ENCODE data around the gene HTT. TPM values are rescaled to one million over a fixed set of nuclear protein-coding genes. Genes with fewer than 3 reads are reported as not detected.

HTT gene
- total RNA-seq, 5 donors from 2014 or later (not counting 1 experiment from before 2014, with no cell fraction given), result 60.3 to 97.1 (median 71.4) TPM

GRCh38 chr4:3106339-3107186 lies 32.1 kb downstream of the HTT start:
- POLR2A ChIA-PET, result no interaction called here
- CTCF ChIA-PET, result interaction anchor here (1.2 to 2.0 kb wide), 3 partner anchors 26 to 774 kb away, joined by 4 to 9 read pairs (median 7); no protein-coding TSS in a partner anchor
- H3K27me3 ChIP-seq (replicated peaks in 1 of 2; ENCODE audit: control insufficient read depth in 2 of 2, extremely low read depth in 1 of 2, insufficient read depth in 2 of 2, low read length in 1 of 2), result no peaks in the 10 kb centered on the region
- H3K27ac Mint-ChIP-seq, result peak overlapping the region; percentile 4 to 52
- peaks cover 7 to 11% (median 9%) of the 10 kb centered on the region in 3 donors for H3K4me1 Mint-ChIP-seq
- WGBS (ENCODE audit: insufficient coverage), result no CpG with 5 or more reads among the region's 7 CpGs
- no peaks in the 10 kb centered on the region for H3K27me3 Mint-ChIP-seq
- H3K9me3 Mint-ChIP-seq, result no peaks in the 10 kb centered on the region
- H3K4me1 ChIP-seq (ENCODE audit: control insufficient read depth in 1 of 2, extremely low read depth in 1 of 2, insufficient read depth in 2 of 2, low read length in 2 of 2), result peaks cover 0 to 5% of the 10 kb centered on the region in 2 experiments
- no peak overlapping the region for H3K4me3 ChIP-seq (ENCODE audit: control insufficient read depth in 1 of 2, extremely low read depth in 1 of 2, low read length in 1 of 2)
- DNase-seq (peak; percentile 42 to 89 (median 72)), ATAC-seq (replicated peaks in 1 of 4) (peak; percentile 99 to 100 (median 100))
- H3K9me3 ChIP-seq, result no peaks in the 10 kb centered on the region
- peaks cover 50% of the 10 kb centered on the region for H3K36me3 Mint-ChIP-seq
- H3K4me3 Mint-ChIP-seq, result no peak overlapping the region
- no peak overlapping the region for H3K27ac ChIP-seq (ENCODE audit: low read length)
- H3K36me3 ChIP-seq (ENCODE audit: control insufficient read depth in 2 of 2, extremely low read depth in 1 of 2, insufficient read depth in 1 of 2, low read length in 1 of 2), result peaks cover 4 to 63% of the 10 kb centered on the region in 2 donors

GRCh38 chr4:3107271-3107670 lies 32.8 kb downstream of the HTT start:
- WGBS (ENCODE audit: insufficient coverage), result 93% methylated on average over 2 of the region's 5 CpGs
- Histone ChIP-seq H3K4me3 (ENCODE audit: control insufficient read depth in 1 of 2, extremely low read depth in 1 of 2, low read length in 1 of 2) (no peak overlapping the region), H3K27ac (ENCODE audit: low read length) (no peak overlapping the region), H3K9me3 (no peaks in the 10 kb centered on the region), H3K36me3 (ENCODE audit: control insufficient read depth in 2 of 2, extremely low read depth in 1 of 2, insufficient read depth in 1 of 2, low read length in 1 of 2) (peaks cover 0 to 67% of the 10 kb centered on the region in 2 donors), H3K27me3 (replicated peaks in 1 of 2; ENCODE audit: control insufficient read depth in 2 of 2, extremely low read depth in 1 of 2, insufficient read depth in 2 of 2, low read length in 1 of 2) (no peaks in the 10 kb centered on the region), H3K4me1 (ENCODE audit: control insufficient read depth in 1 of 2, extremely low read depth in 1 of 2, insufficient read depth in 2 of 2, low read length in 2 of 2) (peaks cover 0 to 5% of the 10 kb centered on the region in 2 experiments)
- H3K9me3 Mint-ChIP-seq, result no peaks in the 10 kb centered on the region
- peaks cover 4 to 6% (median 6%) of the 10 kb centered on the region in 3 donors for H3K4me1 Mint-ChIP-seq
- no peak for DNase-seq
- CTCF ChIA-PET, result interaction anchor here (1.2 to 2.0 kb wide), 3 partner anchors 26 to 774 kb away, joined by 4 to 9 read pairs (median 7); no protein-coding TSS in a partner anchor
- POLR2A ChIA-PET, result interaction anchor here in 1 of 2 donors (0.6 kb wide), 1 partner anchor 287 kb away, joined by 9 read pairs; no protein-coding TSS in a partner anchor
- ATAC-seq (replicated peaks in 1 of 4), result no peak
- H3K4me3 Mint-ChIP-seq, result no peak overlapping the region
- no peaks in the 10 kb centered on the region for H3K27me3 Mint-ChIP-seq
- H3K27ac Mint-ChIP-seq, result no peak overlapping the region
- H3K36me3 Mint-ChIP-seq, result peaks cover 49% of the 10 kb centered on the region

- Mint-ChIP-seq H3K9me3 (no peaks in the 10 kb centered on the region), H3K27me3 (no peaks in the 10 kb centered on the region), H3K27ac (no peak overlapping the region), H3K36me3 (peaks cover 51% of the 10 kb centered on the region), H3K4me1 (peaks cover 4 to 6% (median 6%) of the 10 kb centered on the region in 3 donors), H3K4me3 (no peak overlapping the region)
- CTCF ChIA-PET, result interaction anchor here (0.5 to 2.0 kb wide), 5 partner anchors 15 to 773 kb away, joined by 3 to 9 read pairs (median 7); no protein-coding TSS in a partner anchor
- ATAC-seq (replicated peaks in 1 of 4), result no peak
- Histone ChIP-seq H3K36me3 (ENCODE audit: control insufficient read depth in 2 of 2, extremely low read depth in 1 of 2, insufficient read depth in 1 of 2, low read length in 1 of 2) (peaks cover 0 to 67% of the 10 kb centered on the region in 2 donors), H3K4me1 (ENCODE audit: control insufficient read depth in 1 of 2, extremely low read depth in 1 of 2, insufficient read depth in 2 of 2, low read length in 2 of 2) (peaks cover 0 to 5% of the 10 kb centered on the region in 2 experiments), H3K9me3 (no peaks in the 10 kb centered on the region), H3K4me3 (ENCODE audit: control insufficient read depth in 1 of 2, extremely low read depth in 1 of 2, low read length in 1 of 2) (no peak overlapping the region), H3K27me3 (replicated peaks in 1 of 2; ENCODE audit: control insufficient read depth in 2 of 2, extremely low read depth in 1 of 2, insufficient read depth in 2 of 2, low read length in 1 of 2) (no peaks in the 10 kb centered on the region), H3K27ac (ENCODE audit: low read length) (no peak overlapping the region)
- POLR2A ChIA-PET, result interaction anchor here (0.6 to 0.7 kb wide), 2 partner anchors 287 to 981 kb away, joined by 3 to 9 read pairs; no protein-coding TSS in a partner anchor
- WGBS (ENCODE audit: insufficient coverage), result 94% methylated on average over 4 of the region's 6 CpGs
- no peak for DNase-seq
Observed at GRCh38 chr4:3107691-3108121, 33.2 kb downstream of the HTT start.

GRCh38 chr4:3108211-3108610 lies 33.7 kb downstream of the HTT start:
- Mint-ChIP-seq H3K27me3 (no peaks in the 10 kb centered on the region), H3K36me3 (peaks cover 55% of the 10 kb centered on the region), H3K27ac (no peak overlapping the region), H3K4me1 (peaks cover 4 to 6% (median 6%) of the 10 kb centered on the region in 3 donors), H3K4me3 (no peak overlapping the region), H3K9me3 (no peaks in the 10 kb centered on the region)
- Histone ChIP-seq H3K27ac (ENCODE audit: low read length) (no peak overlapping the region), H3K36me3 (ENCODE audit: control insufficient read depth in 2 of 2, extremely low read depth in 1 of 2, insufficient read depth in 1 of 2, low read length in 1 of 2) (peaks cover 0 to 70% of the 10 kb centered on the region in 2 donors), H3K4me3 (ENCODE audit: control insufficient read depth in 1 of 2, extremely low read depth in 1 of 2, low read length in 1 of 2) (no peak overlapping the region), H3K9me3 (no peaks in the 10 kb centered on the region), H3K27me3 (replicated peaks in 1 of 2; ENCODE audit: control insufficient read depth in 2 of 2, extremely low read depth in 1 of 2, insufficient read depth in 2 of 2, low read length in 1 of 2) (no peaks in the 10 kb centered on the region), H3K4me1 (ENCODE audit: control insufficient read depth in 1 of 2, extremely low read depth in 1 of 2, insufficient read depth in 2 of 2, low read length in 2 of 2) (peaks cover 0 to 5% of the 10 kb centered on the region in 2 experiments)
- 100% methylated on average over 2 of the region's 3 CpGs for WGBS (ENCODE audit: insufficient coverage)
- CTCF ChIA-PET, result interaction anchor here (0.5 to 1.4 kb wide), 4 partner anchors 15 to 773 kb away, joined by 3 to 9 read pairs (median 6); no protein-coding TSS in a partner anchor
- ATAC-seq (replicated peaks in 1 of 4) (no peak), DNase-seq (no peak)
- POLR2A ChIA-PET, result interaction anchor here in 1 of 2 donors (0.6 to 0.7 kb wide), 2 partner anchors 109 to 981 kb away, joined by 3 to 6 read pairs; no protein-coding TSS in a partner anchor

- POLR2A ChIA-PET, result interaction anchor here in 1 of 2 donors (0.6 kb wide), 1 partner anchor 236 kb away, joined by 3 read pairs; no protein-coding TSS in a partner anchor
- CTCF ChIA-PET, result no interaction called here
- Mint-ChIP-seq H3K27ac (no peak overlapping the region), H3K27me3 (no peaks in the 10 kb centered on the region), H3K9me3 (no peaks in the 10 kb centered on the region), H3K4me1 (peaks cover 3 to 4% (median 3%) of the 10 kb centered on the region in 3 donors), H3K4me3 (no peak overlapping the region), H3K36me3 (peaks cover 56% of the 10 kb centered on the region)
- ATAC-seq (replicated peaks in 1 of 4) (no peak), DNase-seq (no peak)
- Histone ChIP-seq H3K9me3 (no peaks in the 10 kb centered on the region), H3K4me3 (ENCODE audit: control insufficient read depth in 1 of 2, extremely low read depth in 1 of 2, low read length in 1 of 2) (no peak overlapping the region), H3K4me1 (ENCODE audit: control insufficient read depth in 1 of 2, extremely low read depth in 1 of 2, insufficient read depth in 2 of 2, low read length in 2 of 2) (peaks cover 0 to 3% of the 10 kb centered on the region in 2 experiments), H3K36me3 (ENCODE audit: control insufficient read depth in 2 of 2, extremely low read depth in 1 of 2, insufficient read depth in 1 of 2, low read length in 1 of 2) (peaks cover 8 to 79% of the 10 kb centered on the region in 2 donors), H3K27ac (ENCODE audit: low read length) (no peak overlapping the region), H3K27me3 (replicated peaks in 1 of 2; ENCODE audit: control insufficient read depth in 2 of 2, extremely low read depth in 1 of 2, insufficient read depth in 2 of 2, low read length in 1 of 2) (no peaks in the 10 kb centered on the region)
- no CpG with 5 or more reads among the region's 5 CpGs for WGBS (ENCODE audit: insufficient coverage)
Observed at GRCh38 chr4:3111461-3111860, 37.0 kb downstream of the HTT start.

- ChIA-PET POLR2A (interaction anchor here in 1 of 2 donors (0.9 kb wide), 1 partner anchor 10 kb away, joined by 3 read pairs; no protein-coding TSS in a partner anchor), CTCF (interaction anchor here in 1 of 2 donors (0.6 kb wide), 1 partner anchor 768 kb away, joined by 4 read pairs; no protein-coding TSS in a partner anchor)
- peaks cover 11 to 80% of the 10 kb centered on the region in 2 donors for H3K36me3 ChIP-seq (ENCODE audit: control insufficient read depth in 2 of 2, extremely low read depth in 1 of 2, insufficient read depth in 1 of 2, low read length in 1 of 2)
- no peak overlapping the region for H3K4me3 Mint-ChIP-seq
- no peak overlapping the region for H3K4me3 ChIP-seq (ENCODE audit: control insufficient read depth in 1 of 2, extremely low read depth in 1 of 2, low read length in 1 of 2)
- H3K9me3 ChIP-seq, result no peaks in the 10 kb centered on the region
- DNase-seq (no peak), ATAC-seq (replicated peaks in 1 of 4) (no peak)
- no peak overlapping the region for H3K27ac Mint-ChIP-seq
- WGBS (ENCODE audit: insufficient coverage), result 86% methylated on average over 1 of the region's 4 CpGs
- no peaks in the 10 kb centered on the region for H3K27me3 Mint-ChIP-seq
- H3K27ac ChIP-seq (ENCODE audit: low read length), result no peak overlapping the region
- H3K27me3 ChIP-seq (replicated peaks in 1 of 2; ENCODE audit: control insufficient read depth in 2 of 2, extremely low read depth in 1 of 2, insufficient read depth in 2 of 2, low read length in 1 of 2), result no peaks in the 10 kb centered on the region
- H3K9me3 Mint-ChIP-seq, result no peaks in the 10 kb centered on the region
- H3K4me1 ChIP-seq (ENCODE audit: control insufficient read depth in 1 of 2, extremely low read depth in 1 of 2, insufficient read depth in 2 of 2, low read length in 2 of 2), result no peaks in the 10 kb centered on the region
- peaks cover 55% of the 10 kb centered on the region for H3K36me3 Mint-ChIP-seq
- H3K4me1 Mint-ChIP-seq, result no peaks in the 10 kb centered on the region
Observed at GRCh38 chr4:3112201-3112600, 37.7 kb downstream of the HTT start.
